Left ventricle myocardium superior (tissue), 1 donor: Measurements from ENCODE around the gene TAF11L10. TPM values are rescaled to one million over a fixed set of nuclear protein-coding genes. Genes with fewer than 3 reads are reported as not detected.
"Not testable (repeated sequence)": the region's sequence is repeated elsewhere in the genome, so short reads cannot be mapped to it uniquely, and the experiment has no call there.

Experiments used
- ATAC-seq: fragments of 200-7000 bp; cut with Tn5 transposase; one replicate; pipeline ENCODE4 v1.9.1; 2020; ENCODE audit warnings: mild to moderate bottlenecking, moderate library complexity
- DNase-seq: peaks from one replicate; pipeline ENCODE4 v3.0.0-alpha.2; 2020
- intact Hi-C: fragments of 100-400 bp; cut with micrococcal nuclease; formaldehyde crosslinking; loops from one replicate; pipeline ENCODE4 v1.11.0; 2022
- long read RNA-seq: library from polyadenylated mRNA; unstranded; transcript quantifications from one replicate; pipeline ENCODE4 v2.0.0, GENCODE V29; 2021
- total RNA-seq: library from RNA; stranded (reverse); fragmentation: NEBNext Ultra II Directional; extraction: Animal tissue kit (Norgen Biotek cat#: 25700); gene quantifications from one replicate; pipeline ENCODE4 v1.2.1, GENCODE V29; 2021
- donor health status: DM: no; HTN: yes; CAD: no; lungs with severe emphysema.

TAF11L10 gene
- not detected for total RNA-seq
- long read RNA-seq: 0 reads

DNA sequence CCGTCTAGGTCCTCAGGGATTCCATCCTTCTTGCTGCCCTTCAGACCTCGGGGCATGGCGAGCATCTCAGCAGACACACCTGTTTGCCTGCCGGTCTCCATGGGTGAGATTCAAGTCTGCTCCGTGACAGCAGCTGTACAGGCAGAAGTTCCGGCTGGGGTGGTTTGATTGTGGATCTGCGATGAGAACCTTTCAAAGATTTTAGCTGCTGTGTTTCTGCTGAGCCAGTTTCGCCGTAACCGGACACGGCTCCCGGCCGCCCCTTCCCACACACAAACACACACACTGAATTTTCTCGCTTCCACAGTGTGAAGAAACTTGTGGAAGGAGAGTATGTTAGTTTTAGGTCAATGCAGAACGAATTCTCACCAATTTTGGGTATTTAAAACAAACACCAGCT lies at the start of gene TAF11L10:
Gene TAF11L10 (minus strand): TSS at position 101 of the 400 bp plus-strand sequence.
- intact Hi-C loops, ATAC-seq, DNase-seq: not testable (repeated sequence)

- ATAC-seq: no peak
These were observed 36.5 kb upstream of the TAF11L10 start, which contains the start of gene TAF11L14 for GRCh38 chr5:17634160-17634559. Gene TAF11L14 (plus strand): TSS chr5:17634460.

DNA sequence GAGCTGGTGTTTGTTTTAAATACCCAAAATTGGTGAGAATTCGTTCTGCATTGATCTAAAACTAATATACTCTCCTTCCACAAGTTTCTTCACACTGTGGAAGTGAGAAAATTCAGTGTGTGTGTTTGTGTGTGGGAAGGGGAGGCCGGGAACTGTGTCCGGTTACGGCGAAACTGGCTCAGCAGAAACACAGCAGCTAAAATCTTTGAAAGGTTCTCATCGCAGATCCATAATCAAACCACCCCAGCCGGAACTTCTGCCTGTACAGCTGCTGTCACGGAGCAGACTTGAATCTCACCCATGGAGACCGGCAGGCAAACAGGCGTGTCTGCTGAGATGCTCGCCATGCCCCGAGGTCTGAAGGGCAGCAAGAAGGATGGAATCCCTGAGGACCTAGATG lies 34.2 kb upstream of the TAF11L10 start, which contains the start of gene TAF11L13:
Gene TAF11L13 (plus strand): TSS at position 301 of the 400 bp plus-strand sequence.
- DNase-seq, intact Hi-C loops, ATAC-seq: not testable (repeated sequence)

More at GRCh38 chr5:17634160-17634559, 36.5 kb upstream of the TAF11L10 start, which contains the start of gene TAF11L14:
- DNase-seq: no peak
- intact Hi-C loops: no loop called here

DNA sequence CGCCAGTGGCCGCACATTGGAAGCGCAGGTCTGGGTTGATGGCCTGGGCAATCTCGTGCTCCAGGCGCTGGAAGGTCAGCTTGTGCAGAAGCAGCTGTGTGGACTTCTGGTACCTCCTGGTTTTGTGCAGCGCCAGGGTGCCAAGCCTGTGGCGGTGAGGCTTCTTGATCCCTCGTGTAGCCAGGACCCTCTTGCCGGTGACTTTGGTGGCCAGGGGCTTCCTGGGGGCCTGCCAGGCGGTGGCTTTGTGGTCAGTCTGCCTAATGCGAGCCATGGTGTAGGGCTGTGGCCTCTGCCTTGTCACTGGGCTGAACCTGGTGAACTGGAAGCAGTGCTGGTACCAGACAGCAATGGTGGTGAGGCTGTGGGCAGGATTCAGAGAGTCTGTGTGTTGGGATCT lies 28.1 kb upstream of the TAF11L10 start:
- intact Hi-C loops: no loop called here
- ATAC-seq (no peak), DNase-seq (no peak)

DNA sequence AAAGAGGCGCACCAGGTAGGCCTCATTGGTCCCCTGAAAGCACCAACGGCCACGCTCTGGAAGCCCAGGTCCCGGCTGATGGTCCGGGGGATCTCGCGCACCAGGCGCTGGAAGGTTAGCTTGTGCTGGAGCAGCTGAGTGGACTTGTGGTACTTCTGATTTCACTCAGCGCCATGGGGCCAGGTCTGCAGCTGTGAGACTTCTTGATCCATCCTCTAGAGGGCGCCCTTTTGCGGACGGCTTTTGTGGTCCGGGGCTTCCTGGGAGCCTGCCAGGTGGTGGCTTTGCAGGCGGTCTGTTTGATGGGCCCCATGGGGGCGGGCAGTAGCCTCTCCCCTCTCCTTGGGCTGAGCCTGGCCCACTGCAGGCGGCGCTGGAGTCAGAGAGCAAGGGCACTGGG lies 23.0 kb upstream of the TAF11L10 start:
- ATAC-seq (no peak), DNase-seq (no peak)
- intact Hi-C loops: no loop called here

GRCh38 chr5:17619354-17619753 lies 21.7 kb upstream of the TAF11L10 start:
- intact Hi-C loops: no loop called here

DNA sequence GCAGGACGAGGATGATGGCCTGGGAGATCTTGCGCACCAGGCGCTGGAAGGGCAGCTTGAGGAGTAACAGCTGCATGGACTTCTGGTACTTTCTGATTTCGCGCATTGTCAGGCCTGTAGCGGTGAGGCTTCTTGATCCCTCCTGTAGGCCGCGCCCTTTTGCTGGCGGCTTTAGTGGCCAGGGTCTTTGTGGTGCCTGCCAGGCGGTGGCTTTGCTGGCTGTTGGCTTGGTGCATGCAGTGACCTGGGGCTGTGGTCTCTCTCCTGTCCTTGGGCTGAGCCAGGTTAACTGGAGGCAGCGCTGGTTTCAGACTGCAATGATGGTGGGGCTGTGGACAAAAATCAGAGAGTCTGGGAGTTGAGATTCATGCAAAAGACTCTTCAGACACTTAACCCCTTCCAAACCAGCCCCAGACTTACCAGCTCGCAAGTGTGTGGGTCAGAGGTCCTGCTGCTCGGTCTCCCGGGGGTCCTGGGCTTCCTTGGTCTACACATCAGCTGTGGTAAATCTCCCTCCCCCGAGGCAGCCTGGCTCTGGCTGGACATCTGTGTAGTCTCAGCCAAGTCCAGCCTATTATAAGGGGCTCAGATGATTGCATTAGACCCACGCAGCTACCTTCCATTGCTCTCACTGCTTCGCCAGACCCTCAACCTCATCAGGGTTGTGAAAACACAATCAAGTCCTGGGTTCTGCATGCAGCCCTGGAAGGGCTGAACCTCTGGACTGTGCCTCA lies 17.4 kb upstream of the TAF11L10 start:
- intact Hi-C loops: no loop called here
- no peak for ATAC-seq

More at GRCh38 chr5:17619354-17619753, 21.7 kb upstream of the TAF11L10 start:
- DNase-seq (no peak), ATAC-seq (no peak)

DNA sequence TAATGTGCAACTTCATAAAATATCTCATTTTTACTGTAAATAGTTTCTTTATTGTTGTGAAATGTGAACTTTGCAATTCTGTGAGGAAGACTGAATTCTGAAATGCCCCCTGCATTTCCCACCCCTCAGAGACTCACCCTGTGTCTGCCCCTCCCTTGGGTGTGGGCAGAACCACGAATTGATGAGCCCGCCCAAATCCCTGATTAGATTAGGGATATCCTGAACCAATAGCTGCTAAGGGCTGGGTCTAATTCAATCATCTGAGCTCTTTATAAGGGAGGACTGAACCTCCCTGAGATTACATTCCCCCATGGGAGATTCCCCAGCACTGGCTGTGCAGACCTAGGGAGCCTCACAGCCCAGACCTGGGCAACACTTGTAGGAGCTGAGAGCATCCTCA lies 12.5 kb upstream of the TAF11L10 start, which contains the start of gene TAF11L12:
Gene TAF11L12 (plus strand): TSS at position 301 of the 400 bp plus-strand sequence.
- intact Hi-C loops, ATAC-seq, DNase-seq: not testable (repeated sequence)

More for the DNA sequence above, 17.4 kb upstream of the TAF11L10 start:
- DNase-seq: no peak

DNA sequence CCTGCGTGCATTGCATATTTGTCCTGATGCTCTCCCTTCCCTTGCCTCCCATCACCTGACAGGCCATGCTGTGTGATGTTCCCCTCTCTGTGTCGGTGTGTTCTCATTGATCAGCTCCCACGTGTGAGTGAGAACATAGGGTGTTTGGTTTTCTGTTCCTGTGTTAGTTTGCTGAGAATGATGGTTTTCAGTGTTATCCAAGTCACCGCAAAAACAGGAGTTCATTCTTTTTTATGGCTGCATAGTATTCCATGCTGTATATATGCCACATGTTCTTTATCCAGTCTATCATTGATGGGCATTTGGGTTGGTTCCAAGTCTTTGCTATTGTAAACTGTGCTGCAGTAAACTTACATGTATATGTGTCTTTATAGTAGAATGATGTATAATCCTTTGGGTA lies 9.8 kb upstream of the TAF11L10 start:
- intact Hi-C loops, DNase-seq, ATAC-seq: not testable (repeated sequence)

DNA sequence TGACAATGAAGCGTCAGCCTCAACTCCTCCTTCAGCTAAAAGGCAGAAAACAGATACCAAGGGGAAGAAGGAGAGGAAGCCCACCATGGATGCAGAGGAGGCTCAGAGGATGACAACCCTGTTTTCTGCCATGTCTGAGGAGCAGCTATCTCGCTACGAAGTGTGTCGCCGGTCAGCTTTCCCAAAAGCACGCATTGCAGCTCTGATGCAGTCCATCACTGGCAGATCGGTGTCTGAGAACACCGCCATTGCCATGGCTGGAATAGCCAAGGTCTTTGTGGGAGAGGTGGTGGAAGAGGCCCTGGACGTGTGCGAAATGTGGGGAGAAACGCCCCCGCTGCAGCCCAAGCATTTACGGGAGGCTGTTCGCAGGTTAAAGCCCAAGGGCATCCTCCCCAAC lies 7.3 kb upstream of the TAF11L10 start:
- no peak for DNase-seq
- no peak for ATAC-seq
- intact Hi-C loops: no loop called here

DNA sequence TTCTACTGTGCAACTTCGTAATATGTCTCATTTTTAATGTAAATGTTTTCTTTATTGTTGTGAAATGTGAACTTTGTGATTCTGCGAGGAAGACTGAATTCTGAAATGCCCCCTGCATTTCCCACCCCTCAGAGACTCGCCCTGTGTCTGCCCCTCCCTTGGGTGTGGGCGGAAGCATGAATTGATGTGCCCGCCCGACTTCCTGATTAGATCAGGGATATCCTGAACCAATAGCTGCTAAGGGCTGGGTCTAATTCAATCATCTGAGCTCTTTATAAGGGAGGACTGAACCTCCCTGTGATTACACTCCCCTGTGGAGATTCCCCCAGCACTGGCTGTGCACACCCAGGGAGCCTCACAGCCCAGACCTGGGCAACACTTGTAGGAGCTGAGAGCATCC lies 6.3 kb upstream of the TAF11L10 start, which contains the start of gene TAF11L11:
Gene TAF11L11 (plus strand): TSS at position 304 of the 400 bp plus-strand sequence.
- intact Hi-C loops, ATAC-seq, DNase-seq: not testable (repeated sequence)

DNA sequence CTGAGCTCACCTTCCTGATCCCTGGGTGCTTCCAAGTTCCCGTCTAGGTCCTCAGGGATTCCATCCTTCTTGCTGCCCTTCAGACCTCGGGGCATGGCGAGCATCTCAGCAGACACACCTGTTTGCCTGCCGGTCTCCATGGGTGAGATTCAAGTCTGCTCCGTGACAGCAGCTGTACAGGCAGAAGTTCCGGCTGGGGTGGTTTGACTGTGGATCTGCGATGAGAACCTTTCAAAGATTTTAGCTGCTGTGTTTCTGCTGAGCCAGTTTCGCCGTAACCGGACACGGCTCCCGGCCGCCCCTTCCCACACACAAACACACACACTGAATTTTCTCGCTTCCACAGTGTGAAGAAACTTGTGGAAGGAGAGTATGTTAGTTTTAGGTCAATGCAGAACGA lies 3.4 kb downstream of the TAF11L10 start, which contains the start of gene TAF11L9:
Gene TAF11L9 (minus strand): TSS at position 140 of the 400 bp plus-strand sequence.
- DNase-seq, ATAC-seq, intact Hi-C loops: not testable (repeated sequence)

- intact Hi-C loops, DNase-seq, ATAC-seq: not testable (repeated sequence)
These were observed 6.8 kb downstream of the TAF11L10 start, which contains the start of gene TAF11L8 for GRCh38 chr5:17590860-17591259. Gene TAF11L8 (minus strand): TSS chr5:17590960.

- ATAC-seq, intact Hi-C loops, DNase-seq: not testable (repeated sequence)
These were observed 12.0 kb downstream of the TAF11L10 start, which contains the start of gene TAF11L7 for GRCh38 chr5:17585658-17586057. Gene TAF11L7 (minus strand): TSS chr5:17585758.

Other genes with a start within 250 kb of the TAF11L10 start
- gene TAF11L2, start 99.6 kb downstream of the TAF11L10 start, total RNA-seq: not detected
- not detected for gene TAF11L3, start 79.5 kb downstream of the TAF11L10 start, total RNA-seq
- gene TAF11L4, start 76.0 kb downstream of the TAF11L10 start, total RNA-seq: not detected
- not detected for gene TAF11L5, start 72.6 kb downstream of the TAF11L10 start, total RNA-seq
- gene TAF11L6, start 69.2 kb downstream of the TAF11L10 start, total RNA-seq: not detected
- not detected for gene TAF11L7, start 12.1 kb downstream of the TAF11L10 start, total RNA-seq
- gene TAF11L8, start 6.9 kb downstream of the TAF11L10 start, total RNA-seq: not detected
- gene TAF11L9, start 3.4 kb downstream of the TAF11L10 start, total RNA-seq: not detected
- not detected for gene TAF11L11, start 6.4 kb upstream of the TAF11L10 start, total RNA-seq
- not detected for gene TAF11L12, start 12.6 kb upstream of the TAF11L10 start, total RNA-seq
- not detected for gene TAF11L13, start 34.3 kb upstream of the TAF11L10 start, total RNA-seq
- gene TAF11L14, start 36.6 kb upstream of the TAF11L10 start, total RNA-seq: not detected